Right lobe of liver (tissue), 6 donors: ENCODE measurements around the gene UVRAG. TPM values are rescaled to one million over a fixed set of nuclear protein-coding genes. Genes with fewer than 3 reads are reported as not detected.

Experiments used
- ATAC-seq, 4 donors: fragments of 200-7000 bp; cut with Tn5 transposase; one replicate each; pipeline ENCODE4 v1.9.1; 2020; ENCODE audit warnings: mild to moderate bottlenecking in 4 of 4, moderate library complexity in 4 of 4
- DNase-seq, 3 donors: peaks; one replicate each; pipeline ENCODE4 v3.0.0-alpha.2; 2020
- H3K27ac ChIP-seq, 3 donors: fragments of 200-600 bp; one replicate each; pipeline ENCODE4 v1.8.0; 2022
- H3K27me3 ChIP-seq, 2 donors: fragments of 200-600 bp; one replicate each; pipeline ENCODE4 v1.8.0; 2022
- H3K36me3 ChIP-seq, 4 donors: fragments of 200-600 bp; sonication (generic) in 1 of 4; one replicate each; pipeline versions ENCODE4 v1.5.1 to v1.8.0; 2017 to 2022; ENCODE audit warnings: control low read depth in 1 of 4
- H3K4me1 ChIP-seq, 4 donors: fragments of 200-600 bp; sonication (generic) in 1 of 4; one replicate each; pipeline versions ENCODE4 v1.5.1 to v1.8.0; 2017 to 2022; ENCODE audit warnings: control low read depth in 1 of 4
- H3K4me3 ChIP-seq, 3 donors: fragments of 200-600 bp; one replicate each; pipeline ENCODE4 v1.8.0; 2022
- H3K9me3 ChIP-seq, 4 donors: fragments of 200-600 bp; sonication (generic) in 1 of 4; one replicate each; pipeline versions ENCODE4 v1.5.1 to v1.8.0; 2017 to 2022; ENCODE audit warnings: control low read depth in 1 of 4
- POLR2A ChIP-seq: fragments of 450-650 bp; IDR thresholded peaks from one replicate; pipeline ENCODE4 v1.6.1; 2017; ENCODE audit warnings: antibody characterized with exemption, mild to moderate bottlenecking
- WGBS: methylation state at CpG from one replicate; pipeline ENCODE4 v1.1.6; 2018; ENCODE audit warnings: low coverage, low lambda C conversion rate; ENCODE audit not compliant: insufficient coverage; ENCODE audit errors: missing lambda C conversion rate; 5-methylcytosine and 5-hydroxymethylcytosine counted together
- intact Hi-C, 2 donors: fragments of 100-400 bp; cut with DNase I; formaldehyde crosslinking; loops; one replicate each; pipeline versions ENCODE4 v1.11.2 to v1.14.1; 2022
- total RNA-seq, 6 experiments: library from RNA; depleted of rRNA in 2 of 6; stranded (reverse); fragments of >200 nt in 2 of 6; fragmentation: NEBNext Ultra II Directional in 3 of 6; extraction: Animal tissue kit (Norgen Biotek cat#: 25700) in 3 of 6; gene quantifications; one replicate each; pipeline versions ENCODE4 v1.1.0 to v1.2.4, GENCODE V29; 2016 to 2023
- TF ChIP-seq, protein P1 (sequence below), 4 donors: fragments of 200-600 bp in 3 of 4; fragments of 450-650 bp in 1 of 4; IDR thresholded peaks; one replicate each; pipeline versions ENCODE4 v1.5.1 to v1.8.0; 2016 to 2022; ENCODE audit warnings: antibody characterized with exemption in 4 of 4, mild to moderate bottlenecking in 2 of 4
- donor health status: DM: no; HTN: yes; CAD: no.
- donor health status: DM: no; HTN: no; CAD: no.
- donor health status: DM: no; HTN: no; CAD: no.
- donor health status: DM: no; HTN: yes; CAD: no.
- donor health status: DM: no; HTN: yes; CAD: no.

UVRAG gene
- total RNA-seq, 6 experiments from 2014 or later = 8.8 to 12.6 (median 10.3) TPM

DNA sequence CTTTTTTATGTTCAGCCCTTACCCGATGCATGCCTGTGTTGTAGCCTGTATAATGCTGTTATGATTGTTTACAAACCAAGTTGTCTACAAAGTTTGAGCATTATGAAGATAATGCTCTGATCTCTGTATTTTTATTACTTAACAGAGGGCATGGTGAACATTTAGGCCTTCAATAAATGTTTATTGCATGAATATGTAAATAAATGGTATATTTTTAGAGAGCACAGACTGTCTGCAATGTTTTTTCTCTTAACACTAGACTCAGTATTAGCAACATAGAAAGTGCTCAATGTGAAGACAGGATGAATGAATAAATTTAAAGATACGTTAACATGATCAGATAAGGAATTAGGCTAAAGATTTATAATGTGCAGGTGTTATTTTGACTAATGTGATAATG, 130.9 kb downstream of the UVRAG start:
- ATAC-seq (no peak), DNase-seq (no peak)
- TF ChIP-seq, protein P1, sequence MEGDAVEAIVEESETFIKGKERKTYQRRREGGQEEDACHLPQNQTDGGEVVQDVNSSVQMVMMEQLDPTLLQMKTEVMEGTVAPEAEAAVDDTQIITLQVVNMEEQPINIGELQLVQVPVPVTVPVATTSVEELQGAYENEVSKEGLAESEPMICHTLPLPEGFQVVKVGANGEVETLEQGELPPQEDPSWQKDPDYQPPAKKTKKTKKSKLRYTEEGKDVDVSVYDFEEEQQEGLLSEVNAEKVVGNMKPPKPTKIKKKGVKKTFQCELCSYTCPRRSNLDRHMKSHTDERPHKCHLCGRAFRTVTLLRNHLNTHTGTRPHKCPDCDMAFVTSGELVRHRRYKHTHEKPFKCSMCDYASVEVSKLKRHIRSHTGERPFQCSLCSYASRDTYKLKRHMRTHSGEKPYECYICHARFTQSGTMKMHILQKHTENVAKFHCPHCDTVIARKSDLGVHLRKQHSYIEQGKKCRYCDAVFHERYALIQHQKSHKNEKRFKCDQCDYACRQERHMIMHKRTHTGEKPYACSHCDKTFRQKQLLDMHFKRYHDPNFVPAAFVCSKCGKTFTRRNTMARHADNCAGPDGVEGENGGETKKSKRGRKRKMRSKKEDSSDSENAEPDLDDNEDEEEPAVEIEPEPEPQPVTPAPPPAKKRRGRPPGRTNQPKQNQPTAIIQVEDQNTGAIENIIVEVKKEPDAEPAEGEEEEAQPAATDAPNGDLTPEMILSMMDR (IDR thresholded peaks at IDR 0.05) = no peak
- TF ChIP-seq POLR2A = no peak
- intact Hi-C loops = no loop called here
- H3K4me1 ChIP-seq = peaks cover 0 to 13% (median 5%) of the 10 kb centered on the region in 4 donors
- no peak overlapping the region for H3K27ac ChIP-seq
- H3K27me3 ChIP-seq = no peaks in the 10 kb centered on the region
- no peak overlapping the region for H3K4me3 ChIP-seq
- H3K36me3 ChIP-seq = no peaks in the 10 kb centered on the region
- H3K9me3 ChIP-seq = no peaks in the 10 kb centered on the region
- 71% methylated on average over 2 of the region's 2 CpGs for WGBS

DNA sequence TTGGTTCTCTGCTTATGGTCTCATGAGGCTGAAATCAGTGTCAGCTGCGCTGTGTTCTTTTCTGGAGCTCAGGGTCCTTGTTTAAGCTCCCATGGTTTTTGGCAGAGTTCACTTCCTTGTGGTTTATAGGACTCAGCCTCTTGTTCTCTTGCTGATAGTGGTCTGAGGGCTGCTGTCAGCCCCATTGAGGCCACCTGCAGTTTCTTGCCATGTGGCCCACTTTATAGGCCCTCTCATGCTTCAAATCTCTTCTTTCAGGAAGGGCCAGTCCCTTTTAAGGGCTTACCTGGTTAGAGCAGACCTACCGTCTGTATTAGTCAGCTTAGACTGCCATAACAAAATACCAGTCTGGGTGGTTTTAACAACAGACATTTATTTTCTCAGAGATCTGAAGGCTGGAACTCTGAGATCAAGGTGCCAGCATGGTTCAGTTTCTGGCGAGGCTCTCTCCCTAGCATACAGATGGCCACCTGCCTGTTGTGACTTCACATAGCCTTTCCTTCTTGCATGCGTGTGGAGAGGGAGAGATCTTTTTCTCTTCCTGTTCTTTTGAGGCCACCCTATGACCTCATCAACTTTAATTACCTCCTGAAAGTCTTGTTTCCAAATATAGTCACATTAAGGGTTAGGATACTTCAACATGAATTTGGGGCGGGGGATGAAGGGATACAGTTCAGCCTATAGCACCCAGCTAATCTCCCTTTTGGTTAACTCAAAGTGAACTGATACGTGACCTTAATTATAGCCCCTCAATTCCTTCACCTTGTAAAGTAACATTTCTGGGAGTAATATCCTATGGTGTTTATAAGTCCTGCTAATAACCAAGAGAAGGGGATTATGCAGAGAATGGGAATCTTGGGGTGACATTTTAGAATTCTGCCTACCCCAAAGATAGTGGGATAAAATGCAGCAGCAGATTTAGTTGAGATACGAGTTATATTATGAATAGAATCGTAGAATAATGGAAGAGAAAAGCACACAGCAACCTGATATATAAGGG, 131.8 kb downstream of the UVRAG start:
- no peak for DNase-seq
- ATAC-seq = peak in 3 of 4 donors; percentile 48 to 55 (median 50)

DNA sequence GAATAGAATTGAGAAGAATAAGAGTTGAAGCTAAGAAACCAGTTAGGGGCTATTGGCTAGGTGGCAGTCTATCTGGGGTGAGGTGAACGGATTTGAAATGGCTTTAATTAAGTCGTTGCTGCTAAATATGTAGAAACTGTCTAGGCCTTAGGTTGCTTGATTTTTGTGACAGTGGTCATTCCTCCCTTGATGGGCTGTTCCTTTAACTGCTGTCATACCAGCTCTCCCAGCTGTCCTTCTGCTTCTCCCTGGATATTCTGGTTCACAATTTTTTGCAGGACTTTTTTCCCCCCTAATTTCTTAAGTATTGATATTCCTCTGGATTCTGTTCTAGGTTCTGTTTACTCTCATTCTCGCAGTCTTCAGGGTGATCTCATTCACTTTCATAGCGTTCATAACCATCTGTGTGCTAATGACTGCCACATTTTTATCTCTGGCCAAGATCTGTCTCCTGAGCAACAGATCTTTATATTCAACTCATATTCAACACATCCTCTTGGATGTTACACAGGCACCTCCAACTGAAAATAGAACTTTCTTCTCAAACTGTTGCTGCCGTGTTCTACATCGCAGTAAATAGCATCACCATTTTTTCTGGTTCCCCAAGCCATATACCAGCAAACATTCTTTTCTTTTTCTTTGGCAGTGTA, 134.1 kb downstream of the UVRAG start:
- Histone ChIP-seq H3K4me1 (peaks cover 0 to 13% (median 5%) of the 10 kb centered on the region in 4 donors), H3K36me3 (no peaks in the 10 kb centered on the region)
- no peak for DNase-seq

More for the DNA sequence above, 131.8 kb downstream of the UVRAG start:
- no peaks in the 10 kb centered on the region for H3K36me3 ChIP-seq
- TF ChIP-seq, protein P1 (IDR thresholded peaks at IDR 0.05) = no peak
- no peak for TF ChIP-seq POLR2A
- no peak overlapping the region for H3K4me3 ChIP-seq
- H3K9me3 ChIP-seq = no peaks in the 10 kb centered on the region
- peaks cover 0 to 13% (median 5%) of the 10 kb centered on the region in 4 donors for H3K4me1 ChIP-seq
- no peaks in the 10 kb centered on the region for H3K27me3 ChIP-seq
- WGBS = 84% methylated on average over 7 of the region's 8 CpGs
- intact Hi-C loops = no loop called here
- H3K27ac ChIP-seq = no peak overlapping the region

DNA sequence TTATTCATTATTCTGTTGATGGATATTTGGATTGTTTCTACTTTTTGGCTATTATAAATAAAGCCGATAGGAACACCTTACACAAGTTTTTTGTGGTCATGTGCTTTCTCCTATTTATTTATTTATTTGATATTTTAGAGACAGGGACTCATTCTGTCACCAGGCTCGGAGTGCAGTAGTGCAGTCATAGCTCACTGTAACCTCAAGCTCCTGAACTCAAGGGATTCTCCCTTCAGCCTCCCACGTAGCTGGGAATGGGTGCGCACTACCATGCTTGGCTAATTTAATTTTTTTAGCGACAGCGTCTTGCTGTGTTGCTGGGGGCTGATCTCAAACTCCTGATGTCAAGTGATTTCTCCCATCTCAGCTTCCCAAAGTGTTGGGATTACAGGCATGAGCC, 135.1 kb downstream of the UVRAG start:
- no peak overlapping the region for H3K27ac ChIP-seq
- peaks cover 0 to 13% (median 5%) of the 10 kb centered on the region in 4 donors for H3K4me1 ChIP-seq
- TF ChIP-seq, protein P1 (IDR thresholded peaks at IDR 0.05) = no peak
- TF ChIP-seq POLR2A = no peak
- no peaks in the 10 kb centered on the region for H3K27me3 ChIP-seq
- intact Hi-C loops = no loop called here
- ATAC-seq (no peak), DNase-seq (no peak)
- H3K36me3 ChIP-seq = no peaks in the 10 kb centered on the region
- no peaks in the 10 kb centered on the region for H3K9me3 ChIP-seq
- WGBS = 95% methylated on average over 6 of the region's 6 CpGs
- no peak overlapping the region for H3K4me3 ChIP-seq

More for the DNA sequence above, 134.1 kb downstream of the UVRAG start:
- WGBS = 92% methylated on average over 5 of the region's 6 CpGs
- Histone ChIP-seq H3K9me3 (no peaks in the 10 kb centered on the region), H3K4me3 (no peak overlapping the region), H3K27me3 (no peaks in the 10 kb centered on the region), H3K27ac (no peak overlapping the region)
- intact Hi-C loops = no loop called here
- no peak for ATAC-seq
- no peak for TF ChIP-seq POLR2A
- TF ChIP-seq, protein P1 (IDR thresholded peaks at IDR 0.05) = no peak
